HuH-7.5 (cell line): ENCODE measurements around the gene ZKSCAN1.
"Not testable (repeated sequence)": the region's sequence is repeated elsewhere in the genome, so short reads cannot be mapped to it uniquely, and the experiment has no call there.

Source experiments
- DNase-seq: peaks from one replicate; pipeline ENCODE4 v3.0.0; 2011; ENCODE audit warnings: low spot score

ZKSCAN1 gene

GRCh38 chr7:100003711-100004661, 11.4 kb upstream of the ZKSCAN1 start:
- DNase-seq: peak; percentile 92

- DNase-seq: no peak
These were observed 7.5 kb upstream of the ZKSCAN1 start for GRCh38 chr7:100007887-100008286.

- DNase-seq: no peak
These were observed 6.9 kb upstream of the ZKSCAN1 start for GRCh38 chr7:100008525-100008924.

GRCh38 chr7:100009952-100010351, 5.4 kb upstream of the ZKSCAN1 start:
- DNase-seq: not testable (repeated sequence)

GRCh38 chr7:100010901-100011300, 4.5 kb upstream of the ZKSCAN1 start:
- DNase-seq: no peak

GRCh38 chr7:100011516-100011915, 3.9 kb upstream of the ZKSCAN1 start:
- DNase-seq: no peak

GRCh38 chr7:100012385-100013327, 2.7 kb upstream of the ZKSCAN1 start:
- DNase-seq: peak; percentile 55

GRCh38 chr7:100013328-100013676, 2.1 kb upstream of the ZKSCAN1 start:
- DNase-seq: no peak

- no peak for DNase-seq
These were observed 962 bp downstream of the ZKSCAN1 start for GRCh38 chr7:100016215-100016901.

- DNase-seq: no peak
These were observed 1.9 kb downstream of the ZKSCAN1 start for GRCh38 chr7:100017300-100017699.

- DNase-seq: no peak
These were observed 2.5 kb downstream of the ZKSCAN1 start for GRCh38 chr7:100017875-100018274.

- DNase-seq: no peak
These were observed 4.5 kb downstream of the ZKSCAN1 start for GRCh38 chr7:100019908-100020307.

- no peak for DNase-seq
These were observed 5.9 kb downstream of the ZKSCAN1 start for GRCh38 chr7:100021297-100021696.

GRCh38 chr7:100022621-100023020, 7.2 kb downstream of the ZKSCAN1 start:
- DNase-seq: peak; percentile 55

- DNase-seq: no peak
These were observed 8.1 kb downstream of the ZKSCAN1 start for GRCh38 chr7:100023526-100023925.

- no peak for DNase-seq
These were observed 8.7 kb downstream of the ZKSCAN1 start for GRCh38 chr7:100024020-100024619.

GRCh38 chr7:100027197-100027596, 11.8 kb downstream of the ZKSCAN1 start:
- no peak for DNase-seq

- DNase-seq: no peak
These were observed 14.2 kb downstream of the ZKSCAN1 start for GRCh38 chr7:100029596-100029995.

GRCh38 chr7:100033526-100033925, 18.1 kb downstream of the ZKSCAN1 start:
- no peak for DNase-seq

GRCh38 chr7:100034871-100035510, 19.6 kb downstream of the ZKSCAN1 start:
- no peak for DNase-seq

GRCh38 chr7:100035876-100036275, 20.5 kb downstream of the ZKSCAN1 start:
- DNase-seq: no peak
